H1 (cell line): ENCODE data around the gene HACE1.

Experiments used
- CHD2 ChIP-seq: IDR thresholded peaks from 2 replicates; pipeline ENCODE4 v1.6.1; 2012; ENCODE audit warnings: low read length, improper control_type of control experiment
- CTCF ChIP-seq, 3 experiments: IDR thresholded peaks; 1 replicate in 2 of 3; 2 replicates in 1 of 3; pipeline versions ENCODE4 v1.5.1 to v1.6.1; 2011; ENCODE audit warnings: low read length in 3 of 3, mild to moderate bottlenecking in 3 of 3, inconsistent platforms in 2 of 3, low read depth in 1 of 3, moderate library complexity in 1 of 3; ENCODE audit not compliant: insufficient read depth in 1 of 3; ENCODE audit errors: control extremely low read depth in 1 of 3
- POLR2A ChIP-seq, 2 experiments: IDR thresholded peaks; 1 replicate in 1 of 2; 2 replicates in 1 of 2; pipeline ENCODE4 v1.6.1; 2011; ENCODE audit warnings: low read depth in 2 of 2, low read length in 2 of 2, mild to moderate bottlenecking in 2 of 2; ENCODE audit errors: control extremely low read depth in 1 of 2
- POLR2AphosphoS5 ChIP-seq: IDR thresholded peaks from 2 replicates; pipeline ENCODE4 v1.6.1; 2011; ENCODE audit warnings: low read depth, low read length

GRCh38 chr6:104858642-104859041 is 1.1 kb downstream of the HACE1 start:
- TF ChIP-seq POLR2A (IDR thresholded peaks at IDR 0.05; ENCODE audit: control extremely low read depth in 1 of 2, low read depth in 2 of 2, low read length in 2 of 2) = no peak
- no peak for TF ChIP-seq CHD2
- no peak for TF ChIP-seq POLR2AphosphoS5
- TF ChIP-seq CTCF (IDR thresholded peaks at IDR 0.05; ENCODE audit: control extremely low read depth in 1 of 3, insufficient read depth in 1 of 3, low read depth in 1 of 3, low read length in 3 of 3) = no peak
